Transverse colon (tissue), 4 donors: ENCODE data around the gene SLC36A4. TPM values are rescaled to one million over a fixed set of nuclear protein-coding genes. Genes with fewer than 3 reads are reported as not detected.
A peak's percentile ranks its signal among the peaks of the same experiment; 100 is the strongest.
"Not testable (repeated sequence)": the region's sequence is repeated elsewhere in the genome, so short reads cannot be mapped to it uniquely, and the experiment has no call there.

Source experiments
- DNase-seq: peaks from one replicate; pipeline ENCODE4 v3.0.0-alpha.2; 2019
- H3K27ac ChIP-seq, 4 donors: fragments of 200-600 bp; sonication (generic); 2 replicates each; pipeline ENCODE4 v1.5.1; 2016 to 2018; ENCODE audit warnings: inconsistent platforms in 4 of 4
- H3K27me3 ChIP-seq: fragments of 200-600 bp; sonication (generic); 2 replicates; pipeline ENCODE4 v1.5.1; 2017; ENCODE audit warnings: inconsistent platforms
- H3K36me3 ChIP-seq, 4 donors: fragments of 200-600 bp; sonication (generic); 2 replicates each; pipeline ENCODE4 v1.5.1; 2017 to 2019; ENCODE audit warnings: inconsistent platforms in 4 of 4
- H3K4me1 ChIP-seq, 4 donors: fragments of 200-600 bp; sonication (generic); 2 replicates each; pipeline ENCODE4 v1.5.1; 2017 to 2020; ENCODE audit warnings: inconsistent platforms in 4 of 4
- H3K4me3 ChIP-seq, 4 donors: fragments of 200-600 bp; sonication (generic); 1 replicate in 1 of 4; 2 replicates in 3 of 4; pipeline versions ENCODE4 v1.5.1 to v1.6.1; 2017 to 2019; ENCODE audit warnings: inconsistent platforms in 4 of 4
- H3K9me3 ChIP-seq, 2 donors: fragments of 200-600 bp; sonication (generic); 2 replicates each; pipeline ENCODE4 v1.5.1; 2017 to 2019; ENCODE audit warnings: inconsistent platforms in 2 of 2
- CTCF ChIP-seq, 5 experiments: fragments of 200-600 bp in 3 of 5; fragments of 450-650 bp in 2 of 5; sonication (generic) in 3 of 5; IDR thresholded peaks; 1 replicate in 2 of 5; 2 replicates in 3 of 5; pipeline ENCODE4 v1.5.1; 2016 to 2017; ENCODE audit warnings: antibody characterized with exemption in 5 of 5, inconsistent platforms in 3 of 5, mild to moderate bottlenecking in 2 of 5, moderate library complexity in 1 of 5
- EP300 ChIP-seq: sonication (generic); formaldehyde crosslinking; IDR thresholded peaks from one replicate; pipeline ENCODE4 v1.6.1; 2017; ENCODE audit warnings: antibody characterized with exemption, low read depth
- POLR2A ChIP-seq: fragments of 450-650 bp; IDR thresholded peaks from one replicate; pipeline ENCODE4 v1.6.1; 2016; ENCODE audit warnings: antibody characterized with exemption, mild to moderate bottlenecking, moderate library complexity
- POLR2AphosphoS5 ChIP-seq, 3 donors: sonication (generic); formaldehyde crosslinking; IDR thresholded peaks; one replicate each; pipeline ENCODE4 v1.6.1; 2016; ENCODE audit warnings: antibody characterized with exemption in 3 of 3
- WGBS, 2 donors: methylation state at CpG; one replicate each; pipeline ENCODE4 v1.1.5; 2018; ENCODE audit warnings: low coverage in 1 of 2; 5-methylcytosine and 5-hydroxymethylcytosine counted together
- in situ Hi-C, 4 donors: fragments of 200-750 bp; cut with MboI; loops; one replicate each; pipeline versions ENCODE4 v1.15.0 to v1.15.1; 2017; ENCODE audit warnings: low sequenced_read_pairs in 3 of 4, low pct_ligation_motif_present in 1 of 4, low pct_unique_long_range_greater_than_20kb in 1 of 4
- intact Hi-C: fragments of 100-400 bp; cut with DNase I; formaldehyde crosslinking; loops from one replicate; pipeline ENCODE4 v1.15.1; 2023; ENCODE audit warnings: low total_unique reads
- total RNA-seq, 4 donors: library from RNA; depleted of rRNA; stranded (reverse); fragments of >200 nt; gene quantifications; one replicate each; pipeline ENCODE4 v1.1.0, GENCODE V29; 2016

SLC36A4 gene
- total RNA-seq, 4 donors from 2014 or later = 11.7 to 90.5 (median 31.7) TPM

GRCh38 chr11:93187290-93187689, 10.5 kb downstream of the SLC36A4 start:
- no peak overlapping the region for H3K4me3 ChIP-seq
- H3K36me3 ChIP-seq = peaks cover 0 to 16% (median 0%) of the 10 kb centered on the region in 4 donors
- in situ Hi-C loops (no loop called here), intact Hi-C loops (no loop called here)
- no peak for DNase-seq
- no peak overlapping the region for H3K27ac ChIP-seq
- no peaks in the 10 kb centered on the region for H3K4me1 ChIP-seq
- peaks cover 4 to 19% of the 10 kb centered on the region in 2 donors for H3K9me3 ChIP-seq
- no peaks in the 10 kb centered on the region for H3K27me3 ChIP-seq
- no peak for TF ChIP-seq POLR2AphosphoS5 (IDR thresholded peaks at IDR 0.05)
- TF ChIP-seq EP300 = no peak
- TF ChIP-seq POLR2A = no peak
- TF ChIP-seq CTCF (IDR thresholded peaks at IDR 0.05) = no peak

GRCh38 chr11:93177891-93178290, 19.9 kb downstream of the SLC36A4 start:
- intact Hi-C loops, H3K27me3 ChIP-seq, in situ Hi-C loops, H3K27ac ChIP-seq, H3K4me1 ChIP-seq, H3K4me3 ChIP-seq, DNase-seq, H3K9me3 ChIP-seq: not testable (repeated sequence)
- peaks cover 0 to 34% (median 5%) of the 10 kb centered on the region in 4 donors for H3K36me3 ChIP-seq
- 91% methylated on average over 13 of the region's 13 CpGs; no CpG with 5 or more reads in 1 of the 2 donors for WGBS, 2 donors

GRCh38 chr11:93169950-93170561, 27.7 kb downstream of the SLC36A4 start:
- Histone ChIP-seq H3K9me3 (no peaks in the 10 kb centered on the region), H3K27me3 (no peaks in the 10 kb centered on the region), H3K36me3 (no peaks in the 10 kb centered on the region), H3K4me3 (no peak overlapping the region), H3K4me1 (no peaks in the 10 kb centered on the region), H3K27ac (no peak overlapping the region)
- WGBS, 2 donors = 51 to 52% methylated on average over 2 of the region's 2 CpGs
- intact Hi-C loops (no loop called here), in situ Hi-C loops (no loop called here)
- no peak for DNase-seq
- TF ChIP-seq CTCF (IDR thresholded peaks at IDR 0.05) (peak; percentile 25 to 46 (median 37)), EP300 (no peak)

GRCh38 chr11:93169143-93169542, 28.6 kb downstream of the SLC36A4 start:
- H3K4me1 ChIP-seq = no peaks in the 10 kb centered on the region
- no peak for DNase-seq
- H3K36me3 ChIP-seq = peaks cover 0 to 5% (median 0%) of the 10 kb centered on the region in 4 donors
- WGBS, 2 donors = 96% methylated on average over 2 of the region's 2 CpGs; no CpG with 5 or more reads in 1 of the 2 donors
- in situ Hi-C loops (no loop called here), intact Hi-C loops (no loop called here)
- no peak overlapping the region for H3K4me3 ChIP-seq
- H3K27ac ChIP-seq = no peak overlapping the region
- no peak for TF ChIP-seq EP300
- no peak for TF ChIP-seq CTCF (IDR thresholded peaks at IDR 0.05)
- no peak for TF ChIP-seq POLR2AphosphoS5 (IDR thresholded peaks at IDR 0.05)
- TF ChIP-seq POLR2A = no peak
- no peaks in the 10 kb centered on the region for H3K27me3 ChIP-seq
- H3K9me3 ChIP-seq = no peaks in the 10 kb centered on the region

GRCh38 chr11:93166862-93167261, 30.9 kb downstream of the SLC36A4 start:
- no peaks in the 10 kb centered on the region for H3K27me3 ChIP-seq
- H3K36me3 ChIP-seq = peaks cover 0 to 5% (median 0%) of the 10 kb centered on the region in 4 donors
- TF ChIP-seq CTCF (IDR thresholded peaks at IDR 0.05) (no peak), POLR2A (no peak), POLR2AphosphoS5 (IDR thresholded peaks at IDR 0.05) (no peak), EP300 (no peak)
- in situ Hi-C loops (no loop called here), intact Hi-C loops (no loop called here)
- H3K9me3 ChIP-seq = no peaks in the 10 kb centered on the region
- 69 to 74% methylated on average over 2 of the region's 2 CpGs for WGBS, 2 donors
- H3K27ac ChIP-seq = no peak overlapping the region
- H3K4me1 ChIP-seq = no peaks in the 10 kb centered on the region
- DNase-seq = no peak
- H3K4me3 ChIP-seq = no peak overlapping the region
